Gastroesophageal sphincter (tissue), 3 donors: Measurements from ENCODE around the gene GCN1.

Experiments used
- CTCF ChIP-seq, 4 experiments: fragments of 200-600 bp in 2 of 4; fragments of 450-650 bp in 2 of 4; sonication (generic) in 1 of 4; IDR thresholded peaks; one replicate each; pipeline ENCODE4 v1.5.1; 2017 to 2019; ENCODE audit warnings: antibody characterized with exemption in 4 of 4, mild to moderate bottlenecking in 2 of 4, moderate library complexity in 2 of 4
- EP300 ChIP-seq: sonication (generic); formaldehyde crosslinking; IDR thresholded peaks from one replicate; pipeline ENCODE4 v1.6.1; 2017; ENCODE audit warnings: antibody characterized with exemption, mild to moderate bottlenecking
- POLR2A ChIP-seq, 2 donors: fragments of 450-650 bp; IDR thresholded peaks; one replicate each; pipeline ENCODE4 v1.6.1; 2017; ENCODE audit warnings: antibody characterized with exemption in 2 of 2, mild to moderate bottlenecking in 2 of 2, moderate library complexity in 1 of 2
- POLR2AphosphoS5 ChIP-seq: sonication (generic); formaldehyde crosslinking; IDR thresholded peaks from one replicate; pipeline ENCODE4 v1.6.1; 2017; ENCODE audit warnings: antibody characterized with exemption

GRCh38 chr12:120170631-120171030 is 23.9 kb downstream of the GCN1 start:
- no peak for TF ChIP-seq POLR2A (IDR thresholded peaks at IDR 0.05)
- no peak for TF ChIP-seq EP300
- no peak for TF ChIP-seq CTCF (IDR thresholded peaks at IDR 0.05)
- TF ChIP-seq POLR2AphosphoS5 = no peak
